AG04450 (cell line): ENCODE data around the gene HSF4. TPM values are rescaled to one million over a fixed set of nuclear protein-coding genes. Genes with fewer than 3 reads are reported as not detected.
A peak's percentile ranks its signal among the peaks of the same experiment; 100 is the strongest.

Source experiments
- CTCF ChIA-PET: fragments of 300-600, 350-600 bp; formaldehyde crosslinking; extraction: SDS; loops from one replicate; lab custom pipeline; 2022; ENCODE audit warnings: antibody characterized with exemption, inconsistent platforms; lab: Charles Lee
- POLR2A ChIA-PET: fragments of 350-600 bp; formaldehyde crosslinking; extraction: SDS; loops from one replicate; lab custom pipeline; 2021; ENCODE audit warnings: antibody characterized with exemption, inconsistent platforms; lab: Yijun Ruan, JAX
- DNase-seq: peaks from one replicate; pipeline ENCODE4 v3.0.0-alpha.2; 2011; ENCODE audit warnings: low read depth, low spot score
- H3K27ac ChIP-seq: one replicate; pipeline ENCODE4 v1.5.1; 2012; ENCODE audit warnings: low read depth, low read length, control low read depth
- H3K27me3 ChIP-seq: one replicate; pipeline ENCODE4 v1.6.0; 2012; ENCODE audit warnings: low read length; ENCODE audit not compliant: control insufficient read depth, insufficient read depth
- H3K4me3 ChIP-seq: 2 replicates; pipeline ENCODE4 v1.5.1; 2011; ENCODE audit warnings: mild to moderate bottlenecking, low read depth, low read length, control low read depth
- H3K9me3 ChIP-seq: 2 replicates; pipeline ENCODE4 v1.5.1; 2012; ENCODE audit warnings: low read length; ENCODE audit not compliant: control insufficient read depth, insufficient read depth
- CTCF ChIP-seq: IDR thresholded peaks from 2 replicates; pipeline ENCODE4 v1.5.1; 2011; ENCODE audit warnings: low read depth, low read length, control low read depth, inconsistent platforms
- polyA minus RNA-seq: library from RNA; depleted of rRNA, polyadenylated mRNA; stranded (reverse); fragments of >200 nt; gene quantifications from 2 replicates; pipeline ENCODE4 v1.2.3, GENCODE V29; 2011; rRNA and poly(A)+ RNA removed
- polyA plus RNA-seq: library from polyadenylated mRNA; depleted of rRNA; stranded (reverse); fragments of >200 nt; gene quantifications from 2 replicates; pipeline ENCODE4 v1.2.3, GENCODE V29; 2011; rRNA removed

The HSF4 gene
- polyA plus RNA-seq (0.82 and 1.0 TPM in 2 replicates), polyA minus RNA-seq (1.5 and 2.6 TPM in 2 replicates)

- Histone ChIP-seq H3K27me3 (peaks cover 50% of the 10 kb centered on the region), H3K27ac (no peak within 1 kb of the TSS), H3K4me3 (peak within 1 kb of the TSS; percentile 43), H3K9me3 (peaks cover 2% of the 10 kb centered on the region; the same call in 1 of the 2 replicates)
- ChIA-PET POLR2A (no interaction called here), CTCF (no interaction called here)
- DNase-seq: no peak
- no peak for TF ChIP-seq CTCF
Observed at GRCh38 chr16:67164599-67165061, at the start of gene HSF4. Gene HSF4 (plus strand): TSS chr16:67164745. CDS start chr16:67164812, 67 bp downstream.

- Histone ChIP-seq H3K27ac (no peak overlapping the region), H3K4me3 (no peak overlapping the region), H3K27me3 (no peaks in the 10 kb centered on the region), H3K9me3 (no peaks in the 10 kb centered on the region; the same call in 1 of the 2 replicates)
- no peak for TF ChIP-seq CTCF
- ChIA-PET POLR2A (no interaction called here), CTCF (interaction anchor here (0.7 to 2.5 kb wide), 3 partner anchors 14 to 162 kb away, joined by 3 to 10 read pairs (median 6); no protein-coding TSS in a partner anchor)
- no peak for DNase-seq
Observed at GRCh38 chr16:67114793-67115192, 49.8 kb upstream of the HSF4 start.

GRCh38 chr16:67115639-67116038 lies 48.9 kb upstream of the HSF4 start:
- H3K4me3 ChIP-seq: no peak overlapping the region
- no peaks in the 10 kb centered on the region for H3K27me3 ChIP-seq
- H3K27ac ChIP-seq: peak overlapping the region; percentile 68
- no peak for TF ChIP-seq CTCF
- H3K9me3 ChIP-seq: no peaks in the 10 kb centered on the region; the same call in 1 of the 2 replicates
- ChIA-PET CTCF (interaction anchor here (0.5 to 2.5 kb wide), 5 partner anchors 11 to 285 kb away, joined by 3 to 10 read pairs (median 3); partner anchors contain the start of genes CES3 and NAE1), POLR2A (no interaction called here)
- DNase-seq: peak; percentile 61

GRCh38 chr16:67116388-67117311 lies 47.9 kb upstream of the HSF4 start:
- TF ChIP-seq CTCF: no peak
- Histone ChIP-seq H3K9me3 (no peaks in the 10 kb centered on the region; the same call in 1 of the 2 replicates), H3K27ac (no peak overlapping the region), H3K27me3 (no peaks in the 10 kb centered on the region), H3K4me3 (no peak overlapping the region)
- CTCF ChIA-PET: interaction anchor here (0.7 to 2.5 kb wide), 6 partner anchors 16 to 286 kb away, joined by 3 to 10 read pairs (median 3); partner anchors contain the start of genes CES3 and NAE1
- POLR2A ChIA-PET: interaction anchor here (0.6 kb wide), 2 partner anchors 10 to 44 kb away, joined by 3 read pairs; no protein-coding TSS in a partner anchor
- no peak for DNase-seq
